NCI-H510A (cell line): Measurements from ENCODE around the gene ANKRD55.
"Not testable (repeated sequence)": the region's sequence is repeated elsewhere in the genome, so short reads cannot be mapped to it uniquely, and the experiment has no call there.

Source experiments
- DNase-seq: peaks from one replicate; lab custom pipeline; 2025; lab: John Stamatoyannopoulos, UW

Gene ANKRD55

GRCh38 chr5:56144211-56144610, 88.9 kb downstream of the ANKRD55 start:
- DNase-seq = no peak

- DNase-seq = no peak
These were observed 89.8 kb downstream of the ANKRD55 start for GRCh38 chr5:56143373-56143714.

GRCh38 chr5:56142614-56143372, 90.3 kb downstream of the ANKRD55 start:
- DNase-seq = no peak

GRCh38 chr5:56142233-56142613, 90.9 kb downstream of the ANKRD55 start:
- DNase-seq = no peak

- no peak for DNase-seq
These were observed 93.1 kb downstream of the ANKRD55 start for GRCh38 chr5:56140073-56140472.

GRCh38 chr5:56130664-56131063, 102.5 kb downstream of the ANKRD55 start:
- no peak for DNase-seq

GRCh38 chr5:56129288-56129687, 103.8 kb downstream of the ANKRD55 start:
- no peak for DNase-seq

GRCh38 chr5:56128113-56128512, 105.0 kb downstream of the ANKRD55 start:
- no peak for DNase-seq

GRCh38 chr5:56126487-56127179, 106.5 kb downstream of the ANKRD55 start:
- DNase-seq = no peak

- DNase-seq = no peak
These were observed 109.4 kb downstream of the ANKRD55 start for GRCh38 chr5:56123531-56124243.

GRCh38 chr5:56122360-56122985, 110.7 kb downstream of the ANKRD55 start:
- not testable (repeated sequence) for DNase-seq

- no peak for DNase-seq
These were observed 114.1 kb downstream of the ANKRD55 start for GRCh38 chr5:56119050-56119449.

GRCh38 chr5:56116599-56117141, 116.5 kb downstream of the ANKRD55 start:
- DNase-seq = no peak

- DNase-seq = no peak
These were observed 117.5 kb downstream of the ANKRD55 start for GRCh38 chr5:56115589-56115988.

- DNase-seq = no peak
These were observed 120.5 kb downstream of the ANKRD55 start for GRCh38 chr5:56112526-56113121.

GRCh38 chr5:56111404-56111781, 121.7 kb downstream of the ANKRD55 start:
- DNase-seq = no peak

- DNase-seq = no peak
These were observed 122.3 kb downstream of the ANKRD55 start for GRCh38 chr5:56110646-56111403.

GRCh38 chr5:56108246-56108645, 124.9 kb downstream of the ANKRD55 start:
- no peak for DNase-seq

- DNase-seq = no peak
These were observed 126.3 kb downstream of the ANKRD55 start for GRCh38 chr5:56106837-56107236.

GRCh38 chr5:56105511-56106291, 127.4 kb downstream of the ANKRD55 start:
- DNase-seq = no peak
